ENCODE data around the gene DNAAF8. TPM values are rescaled to one million over a fixed set of nuclear protein-coding genes. Genes with fewer than 3 reads are reported as not detected.
"Not testable (repeated sequence)": the region's sequence is repeated elsewhere in the genome, so short reads cannot be mapped to it uniquely, and the experiment has no call there.

Gene DNAAF8
- total RNA-seq, 1 donor from 2014 or later: 1.2 TPM

DNA sequence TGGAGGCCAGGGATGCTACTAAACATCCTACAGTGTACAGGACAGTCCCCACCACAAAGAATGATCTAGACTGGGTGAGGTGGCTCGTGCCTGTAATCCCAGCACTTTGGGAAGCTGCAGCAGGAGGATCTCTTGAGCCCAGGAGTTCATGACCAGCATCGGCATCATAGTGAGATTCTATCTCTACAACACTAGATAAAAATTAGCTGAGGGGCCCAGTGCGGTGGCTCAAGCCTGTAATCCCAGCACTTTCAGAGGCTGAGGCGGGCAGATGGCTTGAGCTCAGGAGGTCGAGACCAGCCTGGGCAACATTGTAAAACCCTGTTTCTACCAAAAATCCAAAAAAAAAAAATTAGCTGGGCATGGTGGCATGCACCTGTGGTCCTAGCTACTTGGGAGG, 38.0 kb downstream of the DNAAF8 start:
- FAIRE-seq: no peak
- no peak for DNase-seq (ENCODE audit: low spot score in 2 of 2)

DNA sequence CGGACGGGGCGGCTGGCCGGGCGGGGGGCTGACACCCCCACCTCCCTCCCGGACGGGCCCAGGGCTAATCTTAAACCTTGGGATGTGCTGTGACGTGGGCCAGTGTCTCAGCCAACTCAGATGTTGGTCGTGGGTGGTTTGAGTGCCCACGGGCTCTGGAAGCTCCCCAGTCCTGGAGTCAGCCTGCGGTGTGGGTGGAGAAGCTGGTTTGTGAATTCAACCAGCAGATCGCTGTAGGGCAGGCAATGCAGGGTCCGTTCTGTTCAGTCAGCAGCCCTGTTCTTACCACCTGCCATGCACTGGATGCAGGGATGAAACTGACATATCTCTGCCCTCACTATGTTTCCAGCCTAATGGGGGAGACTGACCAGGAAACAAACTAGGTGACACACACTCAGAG, 40.7 kb downstream of the DNAAF8 start:
- FAIRE-seq: no peak
- peak in 1 of 2 donors; percentile 39 for DNase-seq (ENCODE audit: low spot score in 2 of 2)

DNA sequence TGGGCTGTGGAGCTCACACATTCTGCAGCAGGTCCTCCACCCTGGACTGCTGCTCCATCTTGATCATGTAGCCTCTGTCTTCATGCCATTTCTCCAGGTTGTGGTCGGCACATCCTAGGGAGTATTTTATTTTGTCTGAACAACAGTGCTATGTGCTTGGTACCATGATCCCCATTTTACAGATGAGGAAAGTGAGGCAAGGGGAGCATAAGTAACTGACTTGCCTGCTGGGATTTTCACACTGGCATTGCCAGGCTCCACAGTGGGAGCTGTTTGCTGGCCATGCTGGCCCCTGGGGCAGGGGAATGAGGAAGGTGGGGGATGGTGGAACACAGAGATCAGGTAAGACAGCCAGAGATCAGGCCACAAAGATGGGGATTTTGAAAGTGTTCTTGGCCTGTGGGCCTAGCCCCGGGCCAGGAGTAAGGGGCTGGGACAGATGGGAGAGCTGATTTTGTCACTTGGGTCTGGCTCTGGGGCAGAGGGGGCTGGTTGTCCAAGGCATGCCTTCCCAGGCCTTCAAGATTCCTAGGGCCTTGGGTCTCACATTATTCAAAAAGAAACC, 41.9 kb downstream of the DNAAF8 start:
- FAIRE-seq (no peak), DNase-seq (ENCODE audit: low spot score in 2 of 2) (no peak)

DNA sequence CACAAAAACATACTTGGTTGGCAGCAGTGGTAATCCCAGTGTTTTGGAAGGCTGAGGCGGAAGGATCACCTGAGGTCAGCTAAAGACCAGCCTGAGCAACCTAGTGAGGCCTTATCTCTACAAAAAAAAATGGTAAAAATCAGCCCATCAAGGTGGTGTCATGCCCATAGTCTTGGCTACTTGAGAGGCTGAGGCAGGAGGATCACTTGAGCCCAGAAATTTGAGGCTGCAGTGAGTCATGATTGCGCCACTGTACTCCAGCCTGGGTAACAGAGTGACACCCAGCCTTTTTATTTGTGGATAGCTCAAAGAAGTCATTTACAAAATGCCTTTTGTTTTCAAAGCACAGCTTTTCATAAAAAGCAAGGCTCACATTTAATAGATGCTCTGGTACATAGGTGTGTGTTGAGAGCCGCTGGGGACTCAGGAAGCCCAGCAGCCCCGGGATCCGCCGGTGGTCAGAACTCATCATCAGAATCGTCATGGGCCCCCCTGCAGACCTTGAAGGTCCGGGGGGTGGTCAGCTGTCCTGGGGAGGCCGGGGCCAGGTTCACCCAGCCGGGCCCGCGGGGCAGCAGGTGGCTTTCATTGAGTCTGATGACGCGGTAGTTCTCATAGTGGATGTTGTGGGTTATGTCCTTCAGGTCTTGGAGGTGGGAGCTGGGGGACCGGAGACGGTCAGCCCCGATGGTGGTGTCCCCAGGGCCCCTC, 43.2 kb downstream of the DNAAF8 start:
- DNase-seq (ENCODE audit: low spot score in 2 of 2) (no peak), FAIRE-seq (no peak)

DNA sequence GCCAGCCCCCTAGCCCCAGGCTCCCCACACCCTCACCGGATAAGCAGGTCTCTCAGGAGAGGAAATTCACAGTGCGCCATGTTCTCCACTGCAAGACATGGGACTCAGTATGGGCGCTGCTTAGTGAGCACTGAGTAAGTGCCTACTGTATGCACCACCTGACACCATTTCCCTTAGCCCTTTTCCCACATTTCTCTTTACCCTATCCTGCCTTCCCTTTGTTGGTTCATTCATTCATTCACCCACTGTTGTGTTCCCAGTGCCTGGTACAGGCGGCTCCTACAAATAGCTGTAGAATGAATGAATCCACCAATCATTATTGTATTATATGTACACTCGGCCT, 43.7 kb downstream of the DNAAF8 start:
- FAIRE-seq (no peak), DNase-seq (ENCODE audit: low spot score in 2 of 2) (no peak)

DNA sequence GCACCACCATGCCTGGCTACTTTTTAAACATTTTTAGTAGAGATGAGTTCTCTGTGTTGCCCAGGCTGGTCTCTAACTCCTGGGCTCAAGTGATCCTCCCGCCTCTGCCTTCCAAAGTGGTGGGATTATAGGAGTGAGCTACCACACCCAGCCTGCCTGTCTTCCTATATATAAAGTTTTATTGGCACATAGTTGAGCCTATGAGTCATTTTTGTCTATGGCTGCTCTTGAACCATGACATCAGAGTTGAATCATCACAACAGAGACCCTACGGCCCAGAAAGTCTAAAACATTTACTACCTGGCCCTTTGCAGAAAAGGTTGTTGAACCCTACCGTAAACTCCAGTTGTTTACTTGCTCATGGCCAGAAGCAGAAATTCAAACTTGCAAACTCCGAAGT, 45.9 kb downstream of the DNAAF8 start:
- FAIRE-seq (no peak), DNase-seq (ENCODE audit: low spot score in 2 of 2) (no peak)

DNA sequence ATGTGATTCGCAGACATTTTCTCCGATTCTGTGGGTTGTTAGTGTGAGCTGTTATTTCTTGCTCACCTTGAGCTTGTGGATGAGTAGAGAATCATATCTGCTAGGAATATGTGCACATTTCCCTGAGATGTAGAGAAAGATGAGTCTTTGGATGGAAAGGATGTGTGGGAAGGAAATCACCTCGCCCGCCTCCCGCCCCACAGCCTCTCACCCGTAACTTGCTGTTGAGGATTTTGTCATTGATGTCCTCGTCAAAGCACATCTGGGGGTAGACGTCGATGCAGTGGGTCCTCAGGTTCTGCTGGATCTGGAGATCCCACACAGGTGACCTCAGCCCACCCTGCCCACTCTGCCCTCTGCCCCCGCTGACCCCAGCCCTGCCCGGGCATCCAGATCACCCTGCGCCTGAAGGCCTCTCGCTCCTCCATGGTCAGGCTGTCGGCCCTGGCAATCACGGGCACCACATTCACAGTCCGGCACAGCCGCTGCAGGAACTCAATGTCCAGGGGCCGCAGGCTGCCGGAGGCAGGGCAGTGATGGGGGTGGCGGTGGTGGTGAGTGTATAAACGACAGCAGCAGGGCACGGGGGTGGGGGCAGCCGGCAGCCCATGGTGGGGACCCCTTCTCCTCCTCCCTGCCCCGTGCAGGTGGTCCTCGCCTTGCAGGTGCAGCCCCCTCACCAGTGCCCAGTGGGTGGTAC, 49.1 kb downstream of the DNAAF8 start:
- DNase-seq (ENCODE audit: low spot score in 2 of 2) (no peak), FAIRE-seq (no peak)

DNA sequence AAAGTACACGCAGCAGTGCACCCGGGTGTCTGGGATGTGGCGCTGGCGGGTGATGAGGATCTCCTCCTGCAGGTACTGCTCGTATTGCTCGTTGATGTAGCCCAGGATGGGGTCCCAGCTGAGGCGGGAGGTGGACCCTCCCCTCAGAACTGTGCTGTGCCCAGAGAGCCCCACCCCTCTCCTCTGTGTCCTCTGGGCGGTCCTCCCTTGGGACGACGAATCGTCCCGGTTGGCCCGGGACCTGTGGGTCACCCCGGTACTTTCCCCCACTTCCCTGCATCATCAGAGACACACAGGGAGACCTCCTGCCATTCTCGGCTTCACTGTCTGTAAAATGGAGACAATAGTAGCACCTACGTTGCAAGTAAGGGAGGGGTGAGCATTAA, 49.6 kb downstream of the DNAAF8 start:
- FAIRE-seq: no peak
- DNase-seq (ENCODE audit: low spot score in 2 of 2): no peak

DNA sequence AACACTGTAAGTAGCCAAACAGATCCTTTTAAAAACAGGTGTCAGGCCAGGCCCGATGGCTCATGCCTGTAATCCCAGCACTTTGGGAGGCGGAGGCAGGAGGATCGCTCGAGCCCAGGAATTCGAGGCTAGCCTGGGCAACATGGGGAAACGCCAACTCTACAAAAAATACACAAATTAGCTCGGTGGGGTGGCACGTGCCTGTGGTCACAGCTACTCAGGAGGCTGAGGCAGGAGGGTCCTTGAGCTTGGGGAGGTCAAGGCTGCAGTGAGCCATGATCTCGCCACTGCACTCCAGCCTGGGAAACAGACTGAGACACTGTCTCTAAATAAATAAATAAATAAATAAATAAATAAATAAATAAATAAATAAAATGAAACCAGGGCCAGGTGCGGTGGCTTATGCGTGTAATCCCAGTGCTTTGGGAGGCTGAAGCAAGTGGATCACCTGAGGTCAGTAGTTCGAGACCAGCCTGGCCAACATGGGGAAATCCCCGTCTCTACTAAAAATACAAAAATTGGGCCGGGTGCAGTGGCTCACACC, 50.2 kb downstream of the DNAAF8 start:
- not testable (repeated sequence) for FAIRE-seq; DNase-seq (ENCODE audit: low spot score in 2 of 2)

DNA sequence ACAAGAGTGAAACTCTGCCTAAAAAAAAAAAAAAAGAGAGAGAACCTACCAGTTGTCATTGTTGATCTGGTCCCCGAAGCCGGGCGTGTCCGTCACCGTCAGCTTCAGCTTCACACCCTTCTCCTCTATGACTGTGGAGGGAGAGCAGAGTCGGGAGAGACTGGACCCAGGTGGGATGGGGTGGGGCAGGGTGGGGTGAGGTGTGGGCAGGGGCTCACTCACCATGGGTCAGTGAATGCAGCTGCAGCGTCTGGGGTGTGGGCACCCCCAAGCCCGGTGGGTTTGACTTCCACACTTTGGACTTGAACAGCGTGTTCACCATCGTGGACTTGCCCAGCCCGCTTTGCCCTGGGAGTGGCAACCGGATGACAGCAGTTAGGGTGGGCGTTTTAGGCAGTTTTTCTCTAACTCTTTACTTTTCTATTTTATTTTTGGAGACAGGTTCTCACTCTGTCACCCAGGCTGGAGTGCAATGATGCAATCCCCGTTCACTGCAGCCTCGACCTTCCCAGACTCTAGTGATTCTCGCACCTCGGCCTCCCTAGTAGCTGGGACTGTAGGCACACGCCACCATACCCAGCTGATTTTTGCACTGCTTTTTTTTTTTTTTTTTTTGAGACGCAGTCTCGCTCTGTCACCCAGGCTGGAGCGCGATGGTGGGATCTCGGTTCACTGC, 51.6 kb downstream of the DNAAF8 start:
- DNase-seq (ENCODE audit: low spot score in 2 of 2) (no peak), FAIRE-seq (no peak)

DNA sequence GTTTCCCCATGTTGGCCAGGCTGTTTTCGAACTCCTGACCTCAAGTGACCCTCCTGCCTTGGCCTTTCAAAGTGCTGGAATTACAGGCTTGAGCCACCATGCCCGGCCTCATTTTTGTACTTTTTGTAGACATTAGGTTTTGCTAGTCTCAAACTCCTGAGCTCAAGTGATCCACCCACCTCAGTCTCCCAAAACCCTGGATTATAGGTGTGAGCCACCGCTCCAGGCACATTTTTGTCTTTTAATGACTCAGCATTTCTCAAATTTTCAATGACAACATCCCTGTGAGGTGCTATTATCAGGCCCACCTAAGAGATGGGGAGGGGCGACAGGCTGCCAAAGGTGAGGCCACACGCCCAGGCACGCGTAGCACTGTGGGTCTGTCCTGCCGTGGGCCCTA, 52.7 kb downstream of the DNAAF8 start:
- no peak for FAIRE-seq
- no peak for DNase-seq (ENCODE audit: low spot score in 2 of 2)

DNA sequence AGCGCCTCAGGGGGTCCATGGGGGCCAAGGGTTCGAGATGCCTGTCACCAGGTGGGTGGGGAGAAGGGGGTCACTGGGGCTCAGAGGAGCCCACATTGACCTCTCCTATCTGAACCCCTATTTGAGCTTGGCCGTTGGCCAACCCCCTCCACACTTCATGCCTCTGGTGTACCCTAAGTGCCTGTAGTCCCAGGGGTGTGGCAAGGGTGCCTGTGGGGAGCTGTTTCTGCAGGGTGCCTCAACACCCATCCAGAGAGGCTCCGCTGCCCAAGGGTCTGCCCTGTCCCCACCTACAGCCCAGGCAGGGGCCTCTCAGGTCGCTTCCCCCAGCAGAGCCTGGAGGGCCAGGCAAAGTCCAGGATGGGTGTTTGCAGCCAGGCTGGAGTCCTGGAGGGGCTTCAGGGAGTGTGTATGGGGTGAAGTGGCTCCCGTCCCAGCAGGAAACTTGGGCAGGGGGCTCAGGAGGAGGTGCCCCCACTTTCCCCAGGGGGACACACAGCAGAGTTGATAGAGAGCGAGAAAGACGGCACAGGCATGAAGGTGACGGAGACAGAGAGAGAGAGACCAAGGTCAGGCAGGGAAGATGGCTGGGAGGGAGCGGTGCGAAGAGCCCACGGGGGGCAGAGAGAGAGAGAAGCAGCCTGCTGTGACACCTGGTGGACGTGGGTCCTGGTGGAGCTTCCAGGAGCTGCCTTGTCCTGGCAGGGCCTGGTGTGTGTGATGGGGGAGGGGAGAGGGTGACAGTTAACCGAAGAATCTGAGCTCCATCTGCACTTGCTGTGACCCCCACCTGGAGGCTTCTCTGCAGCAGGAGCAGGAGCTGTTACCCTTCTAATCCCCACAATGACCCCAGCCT, 53.5 kb downstream of the DNAAF8 start, which contains the start of gene SEPTIN12:
Gene SEPTIN12 (minus strand): TSS at position 719 of the 856 bp plus-strand sequence. CDS start 700 bp downstream, at position 19.
- FAIRE-seq (no peak), DNase-seq (ENCODE audit: low spot score in 2 of 2) (no peak)

DNA sequence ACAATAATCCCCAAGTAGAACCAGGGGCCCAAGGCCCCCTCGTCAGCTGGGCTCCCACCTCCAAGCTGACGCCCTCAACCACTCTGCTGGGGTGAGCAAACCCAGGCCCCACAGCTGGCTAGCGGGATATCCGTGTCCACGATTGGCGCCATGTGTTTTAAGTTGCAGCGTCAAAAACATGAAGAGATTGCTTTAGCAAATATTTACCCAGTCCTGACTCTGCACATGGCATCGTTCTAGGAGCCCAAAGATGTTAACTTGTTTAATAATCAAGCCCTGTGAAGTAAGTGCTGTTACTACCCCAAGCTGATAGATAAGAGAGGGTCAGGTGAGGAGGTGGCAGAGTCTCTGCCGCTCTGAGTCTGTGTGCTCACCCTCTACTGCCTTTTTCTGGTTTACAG, 54.2 kb downstream of the DNAAF8 start:
- no peak for DNase-seq (ENCODE audit: low spot score in 2 of 2)
- FAIRE-seq: no peak

DNA sequence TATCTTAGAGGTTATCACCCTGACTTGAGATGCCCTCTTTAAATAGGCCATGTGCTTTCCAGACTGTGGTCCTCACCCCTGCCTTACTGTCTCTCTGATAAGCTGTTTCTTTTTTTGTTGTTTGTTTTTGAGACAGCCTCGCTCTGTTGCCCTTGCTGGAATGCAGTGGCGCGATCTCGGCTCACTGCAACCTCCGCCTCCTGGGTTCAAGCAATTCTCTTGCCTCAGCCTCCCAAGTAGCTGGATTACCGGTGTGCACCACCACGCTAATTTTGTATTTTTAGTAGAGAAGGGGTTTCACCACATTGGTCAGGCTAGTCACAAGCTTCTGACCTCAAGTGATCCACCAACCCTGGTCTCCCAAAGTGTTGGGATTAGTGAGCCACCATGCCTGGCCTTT, 54.6 kb downstream of the DNAAF8 start:
- DNase-seq (ENCODE audit: low spot score in 2 of 2) (no peak), FAIRE-seq (no peak)

DNA sequence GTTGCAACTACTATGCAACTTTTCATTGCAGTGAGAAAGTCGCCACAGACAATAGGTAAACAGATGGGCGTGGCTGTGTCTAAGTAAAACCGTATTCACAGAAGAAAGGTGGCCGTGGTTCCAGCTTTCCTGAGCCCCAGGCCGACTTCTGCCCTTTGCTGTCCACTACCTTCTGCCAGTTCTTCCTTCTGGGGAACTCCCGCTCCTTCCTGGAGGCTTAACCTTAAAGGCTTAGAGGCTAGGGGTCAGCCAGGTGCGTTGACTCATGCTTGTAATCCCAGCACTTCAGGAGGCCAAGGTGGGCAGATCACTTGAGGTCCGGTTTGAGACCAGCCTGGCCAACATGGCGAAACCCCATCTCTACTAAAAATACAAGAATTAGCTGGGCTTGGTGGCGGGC, 55.9 kb downstream of the DNAAF8 start:
- FAIRE-seq (no peak), DNase-seq (ENCODE audit: low spot score in 2 of 2) (no peak)

DNA sequence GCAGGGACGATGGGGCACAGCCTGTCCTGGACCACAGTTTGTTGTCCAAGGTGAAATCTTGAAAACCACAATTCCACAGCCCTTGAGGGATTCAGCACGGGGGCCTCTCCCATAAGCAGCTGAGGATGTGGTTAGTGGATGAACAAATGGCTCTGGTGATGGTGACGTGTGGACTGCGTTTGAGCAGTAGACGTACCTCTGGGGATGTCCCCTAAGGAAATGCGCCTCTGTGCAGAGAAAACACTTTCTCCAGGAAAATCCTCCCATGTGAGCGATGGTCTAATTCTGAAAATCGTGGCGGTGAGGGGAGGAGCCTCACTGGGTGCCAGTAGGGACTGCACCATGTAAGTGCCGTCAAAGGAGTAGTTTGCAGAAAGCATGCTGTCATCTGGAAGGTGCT, 56.5 kb downstream of the DNAAF8 start:
- no peak for DNase-seq (ENCODE audit: low spot score in 2 of 2)
- no peak for FAIRE-seq

DNA sequence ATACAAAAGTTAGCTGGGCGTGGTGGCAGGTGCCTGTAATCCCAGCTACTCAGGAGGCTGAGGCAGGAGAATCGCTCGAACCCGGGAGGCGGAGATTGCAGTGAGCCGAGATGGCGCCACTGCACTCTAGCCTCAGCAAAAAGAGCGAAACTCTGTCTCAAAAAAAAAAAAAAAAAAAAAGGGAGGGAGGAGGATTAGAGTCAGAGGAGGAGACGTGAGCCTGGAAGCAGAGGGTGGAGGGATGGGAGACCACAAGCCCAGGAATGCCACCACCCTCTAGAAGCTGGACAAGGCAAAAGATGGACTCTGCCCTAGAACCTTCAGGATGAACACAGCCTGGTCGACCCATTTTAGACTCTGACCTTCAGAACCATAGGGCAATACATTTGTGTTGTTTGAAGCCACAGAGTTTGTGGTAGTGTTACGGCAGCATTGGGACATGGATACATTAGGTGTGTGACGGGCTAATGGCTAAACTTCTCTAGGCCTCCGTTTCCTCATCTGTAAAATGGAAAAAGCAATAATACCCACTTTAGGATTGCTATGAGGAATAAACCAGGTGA, 58.7 kb downstream of the DNAAF8 start:
- DNase-seq (ENCODE audit: low spot score in 2 of 2): no peak
- no peak for FAIRE-seq

DNA sequence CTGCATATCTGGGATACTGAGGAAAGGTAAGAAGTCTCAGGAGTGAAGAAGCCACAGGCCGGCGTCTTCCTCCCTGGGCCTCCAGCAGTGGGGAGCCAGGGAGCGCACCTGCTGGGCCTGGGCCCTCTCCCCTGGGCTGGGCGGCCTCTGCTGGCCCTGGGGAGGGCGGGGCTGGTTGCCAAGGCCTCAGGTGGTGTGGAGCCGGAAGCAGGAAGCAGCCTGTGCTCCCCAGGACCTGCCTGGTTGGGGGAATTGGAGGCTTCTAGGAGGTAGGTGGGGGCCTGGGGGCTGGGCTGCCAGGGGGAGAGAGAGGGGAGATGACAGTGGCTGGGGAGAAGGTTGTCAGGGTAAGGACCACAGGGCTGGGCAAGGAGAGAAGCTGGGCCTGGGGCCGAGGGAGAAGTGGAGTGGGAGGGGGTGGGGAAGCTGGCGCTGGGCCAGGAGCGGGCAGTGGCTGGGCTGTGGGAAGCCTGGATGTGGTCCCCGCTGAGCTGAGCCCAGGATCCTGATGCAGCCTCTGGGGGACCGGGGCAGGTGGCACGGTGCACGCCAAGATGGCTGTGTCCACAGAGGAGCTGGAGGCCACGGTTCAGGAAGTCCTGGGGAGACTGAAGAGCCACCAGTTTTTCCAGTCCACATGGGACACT, 61.0 kb downstream of the DNAAF8 start, which contains the start of gene SMIM22:
Gene SMIM22 (plus strand): TSS at position 189 of the 647 bp plus-strand sequence. CDS start 366 bp downstream, at position 555.
- FAIRE-seq (no peak), DNase-seq (ENCODE audit: low spot score in 2 of 2) (no peak)

Measured in frontal cortex (tissue), 4 donors.